Measurements from ENCODE around the gene SART3.
"Not testable (repeated sequence)": the region's sequence is repeated elsewhere in the genome, so short reads cannot be mapped to it uniquely, and the experiment has no call there.

The SART3 gene

GRCh38 chr12:108495823-108496579 is 65.0 kb downstream of the SART3 start:
- no peak for DNase-seq

GRCh38 chr12:108495054-108495453 is 65.9 kb downstream of the SART3 start:
- peak in 1 of 56 donors; percentile 2 for DNase-seq

- DNase-seq, result no peak
Observed at GRCh38 chr12:108491256-108491655, 69.7 kb downstream of the SART3 start.

GRCh38 chr12:108487029-108487428 is 73.9 kb downstream of the SART3 start:
- not testable (repeated sequence) for DNase-seq

GRCh38 chr12:108485371-108485770 is 75.6 kb downstream of the SART3 start:
- DNase-seq, result not testable (repeated sequence)

- no peak for DNase-seq
Observed at GRCh38 chr12:108484845-108485244, 76.1 kb downstream of the SART3 start.

GRCh38 chr12:108484431-108484830 is 76.5 kb downstream of the SART3 start:
- no peak for DNase-seq

GRCh38 chr12:108483213-108484059 is 77.5 kb downstream of the SART3 start:
- DNase-seq, result peak in 1 of 56 donors; percentile 21

GRCh38 chr12:108482717-108483212 is 78.2 kb downstream of the SART3 start:
- peak in 25 of 56 donors; percentile 0 to 63 (median 18) for DNase-seq

- no peak for DNase-seq
Observed at GRCh38 chr12:108479364-108480070, 81.5 kb downstream of the SART3 start.

GRCh38 chr12:108478611-108479206 is 82.3 kb downstream of the SART3 start:
- no peak for DNase-seq

- no peak for DNase-seq
Observed at GRCh38 chr12:108477881-108478259, 83.1 kb downstream of the SART3 start.

- no peak for DNase-seq
Observed at GRCh38 chr12:108477055-108477880, 83.7 kb downstream of the SART3 start.

- no peak for DNase-seq
Observed at GRCh38 chr12:108475396-108475795, 85.6 kb downstream of the SART3 start.

GRCh38 chr12:108473400-108474055 is 87.4 kb downstream of the SART3 start:
- DNase-seq, result no peak

Measured in nucleus accumbens (tissue), 56 donors.